ENCODE measurements around the gene ZNF775.

The ZNF775 gene

DNA sequence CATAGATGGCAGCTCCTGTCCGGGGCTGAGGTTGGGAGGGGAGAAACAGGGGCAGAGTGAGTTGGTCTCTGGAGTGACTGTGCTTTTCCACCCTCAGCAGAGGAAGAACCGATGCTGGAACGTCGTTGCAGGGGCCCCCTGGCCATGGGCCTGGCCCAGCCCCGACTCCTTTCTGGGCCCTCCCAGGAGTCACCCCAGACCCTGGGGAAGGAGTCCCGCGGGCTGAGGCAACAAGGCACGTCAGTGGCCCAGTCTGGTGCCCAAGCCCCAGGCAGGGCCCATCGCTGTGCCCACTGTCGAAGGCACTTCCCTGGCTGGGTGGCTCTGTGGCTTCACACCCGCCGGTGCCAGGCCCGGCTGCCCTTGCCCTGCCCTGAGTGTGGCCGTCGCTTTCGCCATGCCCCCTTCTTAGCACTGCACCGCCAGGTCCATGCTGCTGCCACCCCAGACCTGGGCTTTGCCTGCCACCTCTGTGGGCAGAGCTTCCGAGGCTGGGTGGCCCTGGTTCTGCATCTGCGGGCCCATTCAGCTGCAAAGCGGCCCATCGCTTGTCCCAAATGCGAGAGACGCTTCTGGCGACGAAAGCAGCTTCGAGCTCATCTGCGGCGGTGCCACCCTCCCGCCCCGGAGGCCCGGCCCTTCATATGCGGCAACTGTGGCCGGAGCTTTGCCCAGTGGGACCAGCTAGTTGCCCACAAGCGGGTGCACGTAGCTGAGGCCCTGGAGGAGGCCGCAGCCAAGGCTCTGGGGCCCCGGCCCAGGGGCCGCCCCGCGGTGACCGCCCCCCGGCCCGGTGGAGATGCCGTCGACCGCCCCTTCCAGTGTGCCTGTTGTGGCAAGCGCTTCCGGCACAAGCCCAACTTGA is 7.8 kb upstream of the ZNF775 start:
- TF ChIP-seq, protein P1, sequence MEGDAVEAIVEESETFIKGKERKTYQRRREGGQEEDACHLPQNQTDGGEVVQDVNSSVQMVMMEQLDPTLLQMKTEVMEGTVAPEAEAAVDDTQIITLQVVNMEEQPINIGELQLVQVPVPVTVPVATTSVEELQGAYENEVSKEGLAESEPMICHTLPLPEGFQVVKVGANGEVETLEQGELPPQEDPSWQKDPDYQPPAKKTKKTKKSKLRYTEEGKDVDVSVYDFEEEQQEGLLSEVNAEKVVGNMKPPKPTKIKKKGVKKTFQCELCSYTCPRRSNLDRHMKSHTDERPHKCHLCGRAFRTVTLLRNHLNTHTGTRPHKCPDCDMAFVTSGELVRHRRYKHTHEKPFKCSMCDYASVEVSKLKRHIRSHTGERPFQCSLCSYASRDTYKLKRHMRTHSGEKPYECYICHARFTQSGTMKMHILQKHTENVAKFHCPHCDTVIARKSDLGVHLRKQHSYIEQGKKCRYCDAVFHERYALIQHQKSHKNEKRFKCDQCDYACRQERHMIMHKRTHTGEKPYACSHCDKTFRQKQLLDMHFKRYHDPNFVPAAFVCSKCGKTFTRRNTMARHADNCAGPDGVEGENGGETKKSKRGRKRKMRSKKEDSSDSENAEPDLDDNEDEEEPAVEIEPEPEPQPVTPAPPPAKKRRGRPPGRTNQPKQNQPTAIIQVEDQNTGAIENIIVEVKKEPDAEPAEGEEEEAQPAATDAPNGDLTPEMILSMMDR (IDR thresholded peaks at IDR 0.05; ENCODE audit: low read depth, low read length), result no peak
- in situ Hi-C loops (cut with HindIII; ENCODE audit: low sequenced_read_pairs), result no loop called here
- DNase-seq (ENCODE audit: low read depth, low spot score), result no peak
- H3K4me3 ChIP-seq (ENCODE audit: low read depth, low read length), result no peak overlapping the region

DNA sequence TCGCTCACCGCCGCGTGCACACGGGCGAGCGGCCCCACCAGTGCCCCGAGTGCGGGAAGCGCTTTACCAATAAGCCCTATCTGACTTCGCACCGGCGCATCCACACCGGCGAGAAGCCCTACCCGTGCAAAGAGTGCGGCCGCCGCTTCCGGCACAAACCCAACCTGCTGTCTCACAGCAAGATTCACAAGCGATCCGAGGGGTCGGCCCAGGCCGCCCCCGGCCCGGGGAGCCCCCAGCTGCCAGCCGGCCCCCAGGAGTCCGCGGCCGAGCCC is 7.2 kb upstream of the ZNF775 start:
- TF ChIP-seq, protein P1 (IDR thresholded peaks at IDR 0.05; ENCODE audit: low read depth, low read length), result no peak
- in situ Hi-C loops (cut with HindIII; ENCODE audit: low sequenced_read_pairs), result no loop called here
- no peak for DNase-seq (ENCODE audit: low read depth, low spot score)
- no peak overlapping the region for H3K4me3 ChIP-seq (ENCODE audit: low read depth, low read length)

DNA sequence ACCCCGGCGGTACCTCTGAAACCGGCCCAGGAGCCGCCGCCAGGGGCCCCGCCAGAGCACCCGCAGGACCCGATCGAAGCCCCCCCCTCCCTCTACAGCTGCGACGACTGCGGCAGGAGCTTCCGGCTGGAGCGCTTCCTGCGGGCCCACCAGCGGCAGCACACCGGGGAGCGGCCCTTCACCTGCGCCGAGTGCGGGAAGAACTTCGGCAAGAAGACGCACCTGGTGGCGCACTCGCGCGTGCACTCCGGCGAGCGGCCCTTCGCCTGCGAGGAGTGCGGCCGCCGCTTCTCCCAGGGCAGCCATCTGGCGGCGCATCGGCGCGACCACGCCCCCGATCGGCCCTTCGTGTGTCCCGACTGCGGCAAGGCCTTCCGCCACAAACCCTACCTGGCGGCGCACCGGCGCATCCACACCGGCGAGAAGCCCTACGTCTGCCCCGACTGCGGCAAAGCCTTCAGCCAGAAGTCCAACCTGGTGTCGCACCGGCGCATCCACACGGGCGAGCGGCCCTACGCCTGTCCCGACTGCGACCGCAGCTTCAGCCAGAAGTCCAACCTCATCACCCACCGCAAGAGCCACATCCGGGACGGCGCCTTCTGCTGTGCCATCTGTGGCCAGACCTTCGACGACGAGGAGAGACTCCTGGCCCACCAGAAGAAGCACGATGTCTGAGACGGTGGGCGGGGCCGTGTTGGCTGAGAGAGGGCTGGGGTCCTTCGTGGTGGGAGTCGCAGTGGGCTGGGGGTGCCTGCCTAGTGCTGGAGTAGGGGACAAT is 6.7 kb upstream of the ZNF775 start:
- H3K4me3 ChIP-seq (ENCODE audit: low read depth, low read length), result no peak overlapping the region
- no peak for DNase-seq (ENCODE audit: low read depth, low spot score)
- TF ChIP-seq, protein P1 (IDR thresholded peaks at IDR 0.05; ENCODE audit: low read depth, low read length), result no peak
- in situ Hi-C loops (cut with HindIII; ENCODE audit: low sequenced_read_pairs), result no loop called here

DNA sequence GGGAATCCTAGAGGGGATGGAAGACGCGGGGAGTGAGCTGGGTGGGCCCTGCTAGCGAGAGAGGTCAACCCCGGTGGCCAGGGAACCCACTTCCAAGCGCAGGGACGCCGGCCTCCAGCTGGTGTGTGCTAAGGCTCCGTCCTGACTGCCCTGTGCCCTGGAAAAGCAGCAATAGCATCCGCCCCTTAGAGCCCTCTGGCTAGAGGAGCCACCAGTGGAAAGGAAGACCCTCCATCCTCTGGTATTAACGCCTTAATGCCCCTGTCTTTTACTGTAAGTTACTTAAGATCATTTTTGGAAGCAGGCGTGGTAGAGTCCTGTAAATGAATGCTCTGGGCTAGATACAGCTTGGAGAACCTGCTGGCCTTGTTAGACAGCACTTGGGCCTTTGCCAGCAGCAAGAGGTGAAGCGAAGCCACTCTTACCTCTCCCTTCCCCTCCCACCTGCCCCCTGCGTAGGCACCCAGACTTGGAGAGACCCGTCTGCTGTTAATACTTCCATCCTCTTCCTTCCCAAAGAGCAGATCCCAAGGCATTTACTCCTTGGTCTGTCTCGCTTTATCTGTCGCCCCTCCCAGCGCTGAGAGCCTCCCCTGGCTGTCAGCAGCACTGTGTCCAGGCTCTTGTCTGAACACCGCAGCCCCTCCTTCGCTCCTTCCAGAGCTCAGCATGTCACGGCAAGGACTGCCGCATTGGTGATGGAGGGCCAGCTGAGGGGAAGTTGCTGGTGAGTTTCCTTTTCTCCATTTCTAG is 5.9 kb upstream of the ZNF775 start:
- TF ChIP-seq, protein P1 (IDR thresholded peaks at IDR 0.05; ENCODE audit: low read depth, low read length), result no peak
- no peak overlapping the region for H3K4me3 ChIP-seq (ENCODE audit: low read depth, low read length)
- DNase-seq (ENCODE audit: low read depth, low spot score), result no peak
- in situ Hi-C loops (cut with HindIII; ENCODE audit: low sequenced_read_pairs), result no loop called here

DNA sequence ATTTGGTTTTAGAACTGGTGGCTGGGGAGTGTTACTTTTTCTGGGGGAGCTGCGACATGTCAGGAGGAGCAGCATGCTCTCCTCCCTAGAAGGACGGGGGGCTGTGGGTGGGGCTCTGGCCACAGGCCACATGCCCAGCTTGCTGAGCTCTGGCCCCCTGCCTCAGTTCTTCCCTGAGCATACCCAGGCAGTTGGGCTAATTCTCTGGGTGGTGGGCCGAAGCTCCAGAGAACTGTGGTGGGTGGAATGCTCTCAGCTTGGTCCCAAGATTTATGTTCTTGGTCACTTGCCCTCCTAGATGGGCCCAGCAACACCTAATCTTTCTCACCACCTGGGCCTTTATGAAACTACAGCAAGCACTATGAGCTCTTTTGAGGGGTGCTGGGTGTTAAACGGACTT is 5.1 kb upstream of the ZNF775 start:
- TF ChIP-seq, protein P1 (IDR thresholded peaks at IDR 0.05; ENCODE audit: low read depth, low read length), result no peak

DNA sequence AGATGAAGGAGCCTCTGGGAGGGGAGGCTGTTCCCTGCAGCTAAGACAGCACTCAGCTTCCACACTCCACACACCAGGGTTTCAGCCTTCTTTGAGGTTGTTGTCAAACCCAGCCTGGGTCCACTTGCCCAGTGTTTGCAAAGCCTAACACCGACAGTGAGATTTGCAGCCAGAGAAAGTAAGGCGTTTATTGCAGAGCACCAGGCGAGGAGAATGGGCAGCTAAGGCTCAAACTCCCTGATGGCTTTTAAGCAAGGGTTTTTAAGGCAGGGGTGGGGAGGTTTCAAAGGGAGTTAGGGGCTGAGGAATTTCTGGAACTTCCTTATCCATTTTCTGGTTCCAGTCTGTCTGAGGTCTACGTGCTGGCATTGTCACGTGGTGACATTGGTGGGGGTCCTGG is 4.7 kb upstream of the ZNF775 start:
- in situ Hi-C loops (cut with HindIII; ENCODE audit: low sequenced_read_pairs), result no loop called here

More for the DNA sequence above, 5.1 kb upstream of the ZNF775 start:
- DNase-seq (ENCODE audit: low read depth, low spot score), result no peak
- in situ Hi-C loops (cut with HindIII; ENCODE audit: low sequenced_read_pairs), result no loop called here
- H3K4me3 ChIP-seq (ENCODE audit: low read depth, low read length), result no peak overlapping the region

More for the DNA sequence above, 4.7 kb upstream of the ZNF775 start:
- TF ChIP-seq, protein P1 (IDR thresholded peaks at IDR 0.05; ENCODE audit: low read depth, low read length), result no peak
- no peak for DNase-seq (ENCODE audit: low read depth, low spot score)
- no peak overlapping the region for H3K4me3 ChIP-seq (ENCODE audit: low read depth, low read length)

Measured in astrocyte of the spinal cord (primary cell).